ENCODE data around the gene LYZL1.

- TF ChIP-seq POLR2AphosphoS5 (IDR thresholded peaks at IDR 0.05; ENCODE audit: borderline replicate concordance, low read depth, low read length) (no peak), EZH2 (IDR thresholded peaks at IDR 0.05) (no peak), FOXP2 (optimal IDR thresholded peaks at IDR 0.05; ENCODE audit: control extremely low read depth, extremely low read length, insufficient read depth) (no peak)
These were observed 66.6 kb downstream of the LYZL1 start for GRCh38 chr10:29355411-29355991.

All from SK-N-MC (cell line).